ENCODE results near the gene SGCD.

Gene SGCD

DNA sequence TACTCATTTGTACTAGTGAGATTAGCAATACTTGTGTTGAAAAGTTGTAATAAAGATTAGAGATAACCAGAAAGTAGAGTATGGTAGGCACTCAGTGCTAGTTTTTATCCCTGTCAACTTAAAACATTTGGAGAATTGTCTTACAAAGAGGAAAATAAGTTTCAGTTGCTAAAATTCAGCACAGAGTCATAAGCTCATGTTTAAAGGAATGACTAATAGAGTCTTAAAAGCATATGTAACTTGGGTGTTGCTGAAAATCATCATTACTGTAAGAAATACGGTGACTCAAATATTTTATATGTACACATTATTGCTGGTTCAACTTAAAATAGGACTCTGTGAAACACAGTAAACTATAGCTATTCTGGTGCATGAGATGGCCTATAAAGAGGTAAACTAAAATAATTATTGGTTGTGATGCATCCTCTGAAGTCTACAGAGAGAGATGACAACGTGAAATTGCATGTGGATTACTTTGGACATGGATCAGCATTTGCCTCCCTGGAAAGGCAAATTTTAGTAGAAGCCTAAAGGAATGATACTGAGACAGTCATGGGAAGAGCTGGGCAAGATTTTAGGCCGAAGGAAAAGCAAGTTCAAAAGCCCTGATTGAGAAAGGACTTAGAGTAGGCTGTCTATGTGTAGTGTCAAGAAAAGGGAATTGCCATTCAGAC, 34.6 kb downstream of the SGCD start:
- DNase-seq (ENCODE audit: low spot score) = no peak

DNA sequence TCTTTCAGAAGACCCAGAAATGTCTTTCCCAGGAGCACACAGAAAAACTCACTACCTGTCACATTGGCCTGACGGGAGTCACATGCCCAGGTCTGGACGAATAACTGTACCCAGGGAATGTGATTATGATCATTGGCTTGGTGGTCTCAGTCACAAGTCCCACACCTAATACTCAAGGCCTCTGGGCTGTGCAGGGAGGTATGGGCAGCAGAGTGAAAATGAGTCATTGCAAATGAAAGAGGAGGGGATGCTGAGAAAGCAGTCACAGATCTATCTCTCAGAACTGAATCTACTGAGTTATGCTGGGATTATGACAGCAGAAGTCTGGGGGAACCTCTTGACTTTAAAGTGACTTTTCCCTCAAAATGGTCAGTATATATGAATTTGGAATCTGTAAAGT, 36.9 kb downstream of the SGCD start:
- DNase-seq (ENCODE audit: low spot score) = no peak

DNA sequence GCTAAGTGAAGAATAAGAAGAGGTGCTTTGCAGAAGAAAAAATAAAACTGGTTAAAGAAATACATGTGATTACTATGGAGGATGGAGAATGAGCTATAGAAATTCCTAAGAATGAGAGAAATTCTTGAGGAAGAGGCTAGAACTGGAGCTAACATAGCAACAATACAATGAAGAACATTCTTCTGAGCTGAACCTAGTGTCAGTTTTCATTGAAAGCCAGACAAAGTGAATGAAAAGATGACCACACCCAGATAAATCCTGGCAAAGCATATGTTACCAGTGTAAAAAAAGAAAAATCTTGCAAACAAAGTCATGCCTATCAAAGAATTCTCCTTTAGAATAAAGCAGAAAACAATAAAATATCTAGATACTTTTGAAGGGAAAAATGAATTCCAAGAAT, 39.6 kb downstream of the SGCD start:
- peak; percentile 26 for DNase-seq (ENCODE audit: low spot score)

DNA sequence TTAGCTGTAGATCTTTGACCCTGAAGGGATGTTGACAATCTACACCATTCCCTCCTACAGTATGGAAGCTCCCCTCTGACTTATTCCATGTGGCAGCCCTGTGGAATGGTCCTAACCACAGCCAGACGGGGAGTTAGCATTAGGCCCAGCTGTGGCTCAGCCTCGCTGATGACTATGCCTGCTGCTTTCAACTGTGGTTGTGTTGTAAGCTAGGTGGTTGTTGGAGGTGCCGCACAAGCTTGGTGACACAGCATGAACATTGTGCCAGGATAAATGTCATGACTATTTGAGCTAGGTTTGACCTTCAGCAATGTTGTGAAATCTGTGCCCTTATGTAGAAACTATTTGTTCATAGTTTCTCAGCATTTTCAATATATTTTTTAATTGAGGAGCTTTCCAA, 40.6 kb downstream of the SGCD start:
- peak; percentile 81 for DNase-seq (ENCODE audit: low spot score)

DNA sequence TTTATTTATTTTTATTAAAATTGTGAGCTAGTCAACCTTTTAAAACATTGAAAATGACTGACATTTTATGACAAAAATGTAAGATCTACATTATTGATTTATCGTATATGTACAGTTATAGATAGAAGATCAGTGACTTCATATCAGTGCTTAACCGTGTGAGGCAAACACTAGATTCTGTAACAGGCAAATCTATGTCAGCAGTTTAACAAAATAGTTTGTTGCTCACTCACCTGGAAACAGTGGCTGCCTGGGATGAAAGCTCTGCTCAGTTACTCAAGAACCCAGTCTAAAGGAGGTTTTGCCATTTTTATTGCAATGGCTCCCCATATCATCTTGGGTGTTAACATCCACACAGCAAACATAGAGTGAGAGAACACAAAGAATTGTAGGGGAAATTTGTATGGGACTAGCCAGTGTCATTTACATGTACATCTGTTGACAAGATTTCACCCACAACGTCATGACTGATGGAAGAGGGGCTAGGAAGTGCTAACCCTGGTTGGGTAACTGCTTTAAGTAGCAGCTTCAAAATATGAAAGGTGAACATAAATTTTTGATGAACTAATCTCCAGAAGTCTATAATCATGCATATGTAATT, 49.0 kb downstream of the SGCD start:
- no peak for DNase-seq (ENCODE audit: low spot score)

DNA sequence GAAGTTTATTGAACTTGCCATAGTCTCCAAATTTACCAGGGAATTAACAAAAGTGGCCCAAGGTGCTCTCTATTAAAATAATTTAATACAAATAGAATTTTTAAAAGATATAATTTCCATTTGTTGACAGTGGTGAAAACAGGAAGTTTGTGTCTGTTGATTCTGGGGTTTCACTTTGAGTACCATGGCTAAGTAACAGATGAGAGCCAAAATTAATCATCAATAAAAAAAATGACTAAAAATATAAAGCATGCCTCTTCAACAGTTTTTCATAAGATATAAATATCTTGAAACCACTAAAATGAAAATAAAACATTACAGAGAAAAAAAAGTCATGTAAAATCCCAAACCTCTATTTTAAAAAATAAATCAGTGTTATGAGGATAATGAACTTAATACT, 49.8 kb downstream of the SGCD start:
- DNase-seq (ENCODE audit: low spot score) = no peak

DNA sequence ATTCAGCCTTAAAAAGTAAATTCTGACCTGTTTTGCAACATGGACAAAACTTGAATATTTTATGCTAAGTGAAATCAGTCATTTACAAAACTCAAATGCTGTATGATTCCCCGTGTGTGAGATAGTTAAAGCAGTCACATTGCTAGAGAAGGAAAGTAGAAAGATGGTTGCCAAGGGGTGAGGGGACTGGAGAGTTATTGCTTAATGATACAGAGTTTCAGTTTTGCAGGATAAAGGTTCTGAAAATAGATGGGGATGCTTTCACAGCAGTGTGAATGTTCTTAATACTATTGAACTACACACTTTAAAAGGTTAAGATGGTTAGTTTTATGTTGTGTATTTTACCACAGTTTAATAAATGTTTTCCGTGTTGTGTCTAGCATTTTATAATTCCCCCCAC, 51.2 kb downstream of the SGCD start:
- DNase-seq (ENCODE audit: low spot score) = no peak

DNA sequence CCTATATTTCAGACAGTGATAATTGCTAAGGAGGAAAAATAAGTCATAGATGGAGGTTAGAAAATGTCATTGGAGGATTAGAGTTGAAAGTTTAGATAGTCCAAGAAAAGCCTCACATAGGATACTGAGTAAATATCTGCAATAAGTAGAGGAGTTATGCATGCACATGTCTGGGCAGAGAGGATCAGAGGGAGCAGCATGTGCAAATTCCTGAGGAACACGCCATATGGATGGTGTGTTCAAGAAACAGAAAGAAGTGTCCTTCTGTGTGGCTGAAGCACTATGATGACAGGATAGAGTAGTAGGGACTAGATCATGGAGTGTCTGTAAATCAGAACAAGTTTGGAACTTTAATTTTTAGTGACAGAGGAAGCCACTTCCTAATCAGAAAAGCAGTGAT, 52.2 kb downstream of the SGCD start:
- DNase-seq (ENCODE audit: low spot score) = no peak

DNA sequence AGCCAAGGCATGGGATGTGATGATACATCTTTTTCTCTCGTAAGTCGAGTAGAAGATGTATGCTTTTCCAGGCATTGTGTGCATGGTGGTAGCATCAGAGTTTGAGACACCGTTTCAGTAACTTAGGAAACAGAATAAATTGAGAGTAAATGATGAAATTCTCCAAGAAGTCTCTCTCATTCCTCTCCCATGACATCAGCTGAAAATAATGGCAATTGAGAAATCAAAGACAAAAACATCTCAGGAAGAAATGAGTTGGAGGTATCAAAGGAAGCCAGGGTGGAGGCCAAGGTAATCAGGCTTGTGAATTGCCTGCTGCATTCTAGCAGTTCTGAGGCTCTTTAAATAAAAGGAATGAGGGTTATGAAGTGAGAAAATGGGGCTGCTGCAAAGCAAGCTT, 53.9 kb downstream of the SGCD start:
- DNase-seq (ENCODE audit: low spot score) = peak; percentile 51

DNA sequence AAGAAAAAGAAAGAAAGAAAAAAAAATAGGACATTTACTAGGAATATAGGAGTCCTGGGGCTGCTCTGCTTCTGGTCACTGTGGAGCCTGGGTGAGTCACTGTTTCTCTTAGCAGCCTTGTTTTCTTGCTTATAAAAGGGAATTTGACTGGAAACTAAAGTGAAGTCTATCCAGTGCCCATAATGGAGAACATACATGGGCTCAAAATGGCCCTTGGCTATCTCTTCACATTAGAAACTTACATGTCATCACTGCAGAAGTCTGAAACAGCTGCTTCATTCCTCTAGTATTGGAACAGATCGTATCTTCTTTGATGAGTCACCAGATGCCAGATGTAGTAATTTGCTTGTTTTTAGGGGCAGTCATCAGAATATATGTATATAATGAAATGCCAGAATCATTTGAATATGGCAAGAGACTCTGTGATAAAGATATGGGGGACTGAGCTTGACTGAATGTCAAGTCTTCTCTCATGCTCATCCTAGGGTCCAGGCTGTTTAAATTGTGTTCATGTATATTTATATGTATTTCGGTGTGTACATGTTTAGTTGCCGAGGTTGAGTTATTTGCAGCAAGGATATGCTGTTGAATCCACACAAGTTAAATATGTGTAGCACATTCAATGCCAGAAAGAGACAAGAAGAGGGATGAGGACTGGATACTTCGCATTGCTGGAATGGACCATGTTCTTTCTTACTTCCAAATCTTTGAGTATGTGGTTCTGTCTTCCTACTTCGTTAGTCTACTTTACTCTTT, 56.7 kb downstream of the SGCD start:
- peak; percentile 65 for DNase-seq (ENCODE audit: low spot score)

DNA sequence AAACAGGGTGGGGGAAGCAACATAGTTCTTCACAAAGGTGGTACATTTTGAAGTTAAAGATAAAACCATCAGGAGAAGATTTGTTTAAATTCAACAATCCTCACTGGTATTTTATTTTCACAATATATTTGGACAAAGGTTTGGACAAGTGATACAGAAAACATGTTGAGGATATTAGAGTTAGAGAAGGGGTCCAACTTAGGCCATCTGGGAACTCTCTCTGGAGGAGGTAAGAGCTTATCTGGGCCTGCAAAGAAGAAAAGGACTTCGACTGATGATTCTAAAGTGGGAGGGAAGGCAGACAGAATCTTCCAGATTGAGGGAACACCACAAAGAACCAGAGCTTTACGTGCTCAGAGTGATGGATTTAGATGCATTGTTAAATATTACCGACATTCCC, 58.5 kb downstream of the SGCD start:
- no peak for DNase-seq (ENCODE audit: low spot score)

DNA sequence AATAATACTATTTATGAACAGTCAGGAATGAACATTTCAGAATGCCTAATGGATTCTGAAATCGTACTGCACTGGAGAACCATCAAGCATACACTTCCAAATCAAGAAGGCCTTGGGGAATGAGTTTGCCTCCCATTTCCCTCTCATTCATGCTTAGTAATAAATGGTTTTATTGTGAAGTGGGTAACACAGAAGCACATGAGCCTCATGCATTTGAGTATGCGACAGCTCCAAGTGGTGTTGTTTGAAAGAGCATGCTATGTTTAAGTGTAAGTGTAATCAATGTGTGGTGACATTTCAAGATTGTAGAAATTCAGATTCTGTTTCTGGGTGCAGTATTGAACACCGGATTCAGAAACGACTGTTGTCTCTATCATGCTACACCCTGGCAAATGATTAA, 60.0 kb downstream of the SGCD start:
- no peak for DNase-seq (ENCODE audit: low spot score)

DNA sequence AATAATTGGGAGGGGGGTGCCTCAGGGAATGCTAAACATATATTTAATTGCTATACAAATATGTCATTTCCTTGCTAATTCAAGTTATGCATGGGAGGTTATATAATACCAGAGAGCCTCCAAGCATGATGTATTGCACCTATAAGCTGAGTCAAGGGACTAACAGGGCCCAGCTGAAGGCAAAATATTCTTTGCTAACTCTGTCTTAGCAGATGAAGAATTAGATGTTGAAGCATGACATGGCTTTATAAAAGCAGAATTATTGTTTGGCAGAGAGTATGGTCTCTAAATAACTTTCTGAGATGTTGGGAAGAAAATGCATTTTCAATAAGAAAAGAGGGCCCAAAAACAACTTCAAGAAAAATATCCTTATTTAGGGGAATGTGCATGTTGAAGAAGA, 60.4 kb downstream of the SGCD start:
- no peak for DNase-seq (ENCODE audit: low spot score)

DNA sequence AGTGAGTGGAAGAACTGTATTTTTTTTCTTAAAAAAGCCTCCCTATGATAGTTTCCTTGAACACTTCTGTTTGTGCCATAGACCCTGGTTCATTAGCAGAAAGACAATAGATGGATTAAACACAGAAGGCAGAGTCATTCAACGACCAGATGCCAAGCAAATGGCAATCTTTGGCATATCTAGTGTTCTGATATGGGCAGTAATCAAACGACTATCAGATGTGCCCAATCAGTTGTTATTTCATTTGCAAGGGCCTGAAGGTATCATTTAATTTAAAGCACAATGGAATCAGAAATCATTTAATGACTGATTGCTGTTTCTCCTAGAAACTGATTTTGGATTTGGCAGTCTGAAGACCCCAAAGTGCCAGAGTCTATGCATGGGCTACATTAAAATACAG, 61.3 kb downstream of the SGCD start:
- DNase-seq (ENCODE audit: low spot score) = no peak

DNA sequence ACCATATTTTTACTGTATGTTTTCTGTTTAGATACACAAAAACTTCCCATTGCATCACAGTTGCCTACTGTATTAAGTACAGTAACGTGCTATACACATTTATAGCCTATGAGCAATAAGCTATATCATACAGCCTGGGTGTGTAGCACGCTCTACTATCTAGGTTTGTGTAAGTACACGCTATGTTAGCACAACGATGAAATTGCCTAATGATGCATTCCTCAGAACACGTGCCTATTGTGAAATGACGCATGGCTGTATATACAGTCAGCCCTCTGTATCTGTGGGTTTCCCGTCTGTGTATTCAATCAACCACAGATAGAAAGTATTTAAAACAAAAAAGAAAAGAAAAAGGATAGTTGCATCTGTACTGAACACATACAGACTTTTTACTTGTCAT, 64.2 kb downstream of the SGCD start:
- no peak for DNase-seq (ENCODE audit: low spot score)

DNA sequence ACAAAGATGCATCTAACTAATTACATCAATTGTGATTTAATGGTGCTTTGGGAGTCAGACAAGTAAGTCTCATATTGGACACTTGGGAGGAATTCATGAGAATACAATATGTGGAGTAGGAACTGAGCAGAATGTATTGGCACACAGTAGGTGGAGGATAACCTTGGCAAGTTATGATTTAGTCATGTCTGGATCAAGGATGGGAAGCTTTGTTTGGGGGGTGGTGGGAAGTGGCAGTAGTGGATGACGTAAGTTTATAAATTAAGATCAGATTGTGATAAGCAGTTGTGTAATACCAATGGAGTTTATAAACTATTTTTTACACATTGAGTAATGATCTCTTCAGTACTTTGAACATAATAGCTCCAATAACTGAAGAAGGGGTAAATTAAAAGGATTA, 67.0 kb downstream of the SGCD start:
- no peak for DNase-seq (ENCODE audit: low spot score)

DNA sequence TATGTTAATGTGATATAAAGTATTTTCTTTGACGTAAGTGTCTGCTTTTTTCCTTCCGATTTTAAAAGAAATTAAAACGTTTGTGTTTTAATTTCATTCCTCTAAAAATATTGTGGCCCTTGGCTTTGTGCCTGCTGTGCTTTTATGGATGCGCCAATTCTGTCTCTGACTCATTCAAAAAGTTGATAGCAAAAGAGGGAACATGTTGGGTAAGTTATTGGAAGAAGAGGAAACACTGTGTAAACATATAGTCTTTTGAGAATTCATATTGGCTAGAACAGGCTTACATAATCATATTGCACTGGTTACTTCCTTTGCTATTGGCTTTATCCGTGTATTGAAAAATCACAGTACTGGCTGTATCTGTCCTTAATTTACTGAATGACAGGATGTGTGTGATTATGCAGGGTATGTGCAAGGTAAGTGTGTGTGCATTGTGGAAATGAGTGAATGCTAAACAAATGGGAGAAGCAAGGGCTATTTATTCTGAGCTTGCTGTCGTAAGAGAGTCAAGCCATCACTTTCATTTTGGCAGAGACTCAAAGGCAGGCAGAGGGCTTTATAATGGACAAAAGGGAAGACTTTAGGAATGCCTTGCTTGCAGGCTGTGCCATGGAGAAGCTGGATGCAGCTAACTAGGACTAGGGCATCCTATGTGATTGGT, 67.8 kb downstream of the SGCD start:
- DNase-seq (ENCODE audit: low spot score) = no peak

DNA sequence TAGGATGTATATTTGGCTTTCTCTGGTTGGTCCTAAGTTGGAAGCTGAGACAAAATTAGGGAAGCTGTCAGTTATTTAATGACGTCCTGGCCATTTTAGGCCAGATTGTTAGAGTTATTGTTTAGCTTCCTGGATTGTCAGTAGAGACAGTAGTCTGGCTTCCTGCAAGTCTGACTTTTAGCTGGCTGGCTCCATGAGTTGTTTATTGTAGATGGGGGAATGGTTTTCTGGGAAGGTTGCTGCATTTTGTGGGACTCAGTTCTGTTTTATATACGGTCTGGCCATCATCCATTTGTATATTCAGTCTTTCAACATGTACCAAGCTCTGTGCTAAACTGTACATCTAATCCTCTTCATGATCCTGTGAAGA, 68.3 kb downstream of the SGCD start:
- DNase-seq (ENCODE audit: low spot score) = no peak

DNA sequence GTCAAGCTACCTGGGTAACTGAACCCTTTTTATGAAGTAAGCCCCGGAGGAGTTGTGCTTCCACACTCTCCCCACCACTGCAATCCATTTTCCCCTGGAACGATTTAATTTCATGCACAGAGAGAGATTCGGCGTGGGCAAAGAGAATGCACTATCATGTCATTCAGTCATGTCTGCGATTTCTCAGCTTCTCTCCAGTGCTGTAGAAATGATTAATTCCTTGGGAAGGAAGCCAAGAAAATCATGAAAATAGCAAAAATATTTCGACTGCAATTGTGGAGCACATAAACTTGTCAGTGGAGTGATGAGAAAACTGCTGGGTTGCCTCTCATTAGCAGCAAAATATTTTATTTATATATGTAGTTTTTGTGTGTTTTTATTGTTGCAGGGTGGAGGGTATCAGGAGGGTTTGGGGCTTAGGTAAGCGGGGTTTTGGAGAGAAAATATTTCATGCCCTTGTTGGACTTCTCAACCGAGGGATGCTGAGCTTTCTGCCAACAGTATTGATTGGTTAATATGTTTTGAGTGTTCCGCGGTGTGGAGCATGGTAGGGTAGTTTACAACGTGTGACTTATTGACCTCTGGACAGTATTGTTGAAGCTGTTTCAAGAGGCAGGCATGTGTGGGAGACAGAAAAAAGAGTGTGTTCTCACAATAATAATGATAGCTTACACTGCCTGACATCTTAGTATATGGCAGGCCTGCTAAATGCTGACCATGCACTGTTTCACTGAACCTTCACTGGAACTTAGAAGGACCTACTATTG, 69.3 kb downstream of the SGCD start:
- DNase-seq (ENCODE audit: low spot score) = peak; percentile 47

DNA sequence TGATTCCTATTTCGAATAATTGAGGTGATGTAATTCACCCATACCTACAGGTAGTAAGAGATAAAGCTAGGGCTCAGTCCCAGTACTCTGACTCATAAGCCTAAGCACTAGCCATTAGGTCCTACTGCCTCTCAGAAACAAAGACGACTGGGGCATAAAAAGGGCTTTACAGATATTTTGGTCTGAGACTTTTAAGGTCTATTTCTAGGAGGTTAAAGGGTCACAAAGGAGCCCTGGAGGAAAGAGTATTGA, 69.8 kb downstream of the SGCD start:
- no peak for DNase-seq (ENCODE audit: low spot score)

DNA sequence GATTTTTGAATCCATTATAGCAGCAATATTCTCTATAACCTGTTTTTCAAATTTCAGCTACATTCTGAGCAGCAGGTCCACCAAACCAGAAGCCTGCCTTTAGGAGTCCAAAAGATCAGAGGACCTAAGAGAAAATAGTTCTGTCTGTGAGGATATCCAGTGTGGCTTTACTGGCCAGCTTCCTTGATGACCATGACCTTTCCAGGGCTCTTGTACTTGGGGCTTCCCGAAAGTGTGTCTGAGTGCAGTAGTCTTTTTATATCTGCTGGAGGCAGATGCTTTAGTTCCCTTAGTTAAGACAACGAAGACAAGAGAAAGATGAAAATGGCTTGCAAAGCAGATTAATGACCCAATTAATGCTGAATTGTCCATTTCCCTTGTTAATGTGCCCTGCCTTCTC, 72.4 kb downstream of the SGCD start:
- no peak for DNase-seq (ENCODE audit: low spot score)

DNA sequence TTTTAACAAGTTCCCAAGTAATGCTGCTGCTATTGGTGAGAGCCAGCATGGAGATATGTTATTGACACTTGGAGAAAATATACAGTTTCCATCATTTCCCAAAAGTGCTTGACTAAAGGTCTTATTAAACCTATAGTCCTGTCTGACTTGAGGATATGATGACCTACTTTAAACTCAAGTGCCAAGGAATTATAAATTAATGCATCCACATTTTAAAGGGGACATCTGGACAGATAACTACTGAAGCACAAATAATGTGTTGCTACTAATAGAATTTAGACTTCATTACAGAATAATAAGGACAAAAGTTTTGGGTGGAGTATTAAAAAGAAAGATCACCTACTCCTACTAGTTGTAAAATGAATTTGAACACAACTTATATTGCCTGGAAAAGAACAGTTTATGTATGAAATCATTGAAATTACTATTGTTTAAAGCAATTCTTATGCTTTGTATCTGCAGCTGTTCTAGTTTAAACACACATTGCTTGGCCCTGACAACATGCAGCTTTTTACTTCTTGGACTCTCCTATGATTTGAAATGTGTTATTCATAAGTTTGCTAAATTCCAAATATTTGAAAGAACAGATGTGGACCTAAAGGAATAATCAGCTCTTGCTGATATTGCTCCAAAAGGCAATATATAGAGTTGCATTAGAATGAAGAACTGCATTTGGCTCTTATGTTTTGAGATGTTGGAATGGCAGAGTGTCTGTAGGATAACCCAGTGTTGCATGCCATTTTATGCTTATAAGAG, 73.4 kb downstream of the SGCD start:
- no peak for DNase-seq (ENCODE audit: low spot score)
